ENCODE results near the gene PKNOX2. TPM values are rescaled to one million over a fixed set of nuclear protein-coding genes. Genes with fewer than 3 reads are reported as not detected.

The PKNOX2 gene
- total RNA-seq, 3 donors from 2014 or later (not counting 1 experiment from before 2014, with no cell fraction given): not detected

- peaks cover 0 to 10% of the 10 kb centered on the region in 2 donors for H3K4me1 Mint-ChIP-seq
- H3K27me3 Mint-ChIP-seq (ENCODE audit: low read depth in 2 of 2): peaks cover 43 to 74% of the 10 kb centered on the region in 2 donors
- no peak overlapping the region for H3K4me3 Mint-ChIP-seq
- ATAC-seq: no peak
- no peaks in the 10 kb centered on the region for H3K9me3 ChIP-seq (ENCODE audit: control insufficient read depth, insufficient read depth, low read length)
- no peak for TF ChIP-seq CTCF (IDR thresholded peaks at IDR 0.05)
- intact Hi-C loops (cut with micrococcal nuclease): no loop called here
- H3K36me3 ChIP-seq (ENCODE audit: control insufficient read depth, insufficient read depth, low read length): no peaks in the 10 kb centered on the region
- H3K9me3 Mint-ChIP-seq: no peaks in the 10 kb centered on the region
- H3K27me3 ChIP-seq (ENCODE audit: control insufficient read depth, insufficient read depth, low read length): peaks cover 4% of the 10 kb centered on the region
- no peaks in the 10 kb centered on the region for H3K4me1 ChIP-seq (ENCODE audit: control insufficient read depth, insufficient read depth, low read length)
- H3K4me3 ChIP-seq (ENCODE audit: low read length): no peak overlapping the region
- no peak overlapping the region for H3K27ac Mint-ChIP-seq
- WGBS (ENCODE audit: insufficient coverage): 38% methylated on average over 14 of the region's 15 CpGs
- no peaks in the 10 kb centered on the region for H3K36me3 Mint-ChIP-seq
- DNase-seq: no peak
- H3K27ac ChIP-seq (ENCODE audit: low read length): no peak overlapping the region
Measured at GRCh38 chr11:125175896-125176575, 11.5 kb downstream of the PKNOX2 start.

GRCh38 chr11:125176866-125177265 is 12.3 kb downstream of the PKNOX2 start:
- no peaks in the 10 kb centered on the region for H3K36me3 ChIP-seq (ENCODE audit: control insufficient read depth, insufficient read depth, low read length)
- no peaks in the 10 kb centered on the region for H3K4me1 ChIP-seq (ENCODE audit: control insufficient read depth, insufficient read depth, low read length)
- DNase-seq (no peak), ATAC-seq (no peak)
- Mint-ChIP-seq H3K36me3 (no peaks in the 10 kb centered on the region), H3K4me1 (peaks cover 0 to 1% of the 10 kb centered on the region in 2 donors), H3K27ac (no peak overlapping the region), H3K27me3 (ENCODE audit: low read depth in 2 of 2) (peaks cover 41 to 69% of the 10 kb centered on the region in 2 donors), H3K9me3 (no peaks in the 10 kb centered on the region), H3K4me3 (no peak overlapping the region)
- H3K9me3 ChIP-seq (ENCODE audit: control insufficient read depth, insufficient read depth, low read length): no peaks in the 10 kb centered on the region
- no peak overlapping the region for H3K4me3 ChIP-seq (ENCODE audit: low read length)
- H3K27ac ChIP-seq (ENCODE audit: low read length): no peak overlapping the region
- 48% methylated on average over 5 of the region's 5 CpGs for WGBS (ENCODE audit: insufficient coverage)
- H3K27me3 ChIP-seq (ENCODE audit: control insufficient read depth, insufficient read depth, low read length): no peaks in the 10 kb centered on the region
- intact Hi-C loops (cut with micrococcal nuclease): no loop called here
- no peak for TF ChIP-seq CTCF (IDR thresholded peaks at IDR 0.05)

GRCh38 chr11:125177543-125177942 is 13.0 kb downstream of the PKNOX2 start:
- no peak overlapping the region for H3K27ac ChIP-seq (ENCODE audit: low read length)
- no peaks in the 10 kb centered on the region for H3K4me1 ChIP-seq (ENCODE audit: control insufficient read depth, insufficient read depth, low read length)
- no peaks in the 10 kb centered on the region for H3K9me3 ChIP-seq (ENCODE audit: control insufficient read depth, insufficient read depth, low read length)
- no peaks in the 10 kb centered on the region for H3K27me3 ChIP-seq (ENCODE audit: control insufficient read depth, insufficient read depth, low read length)
- Mint-ChIP-seq H3K36me3 (no peaks in the 10 kb centered on the region), H3K4me3 (no peak overlapping the region), H3K4me1 (no peaks in the 10 kb centered on the region), H3K27ac (no peak overlapping the region), H3K9me3 (no peaks in the 10 kb centered on the region), H3K27me3 (ENCODE audit: low read depth in 2 of 2) (peaks cover 40 to 65% of the 10 kb centered on the region in 2 donors)
- no peak for ATAC-seq
- no peak for TF ChIP-seq CTCF (IDR thresholded peaks at IDR 0.05)
- no peaks in the 10 kb centered on the region for H3K36me3 ChIP-seq (ENCODE audit: control insufficient read depth, insufficient read depth, low read length)
- 97% methylated on average over 3 of the region's 3 CpGs for WGBS (ENCODE audit: insufficient coverage)
- H3K4me3 ChIP-seq (ENCODE audit: low read length): no peak overlapping the region
- no peak for DNase-seq
- intact Hi-C loops (cut with micrococcal nuclease): no loop called here

GRCh38 chr11:125179346-125179745 is 14.8 kb downstream of the PKNOX2 start:
- Histone ChIP-seq H3K9me3 (ENCODE audit: control insufficient read depth, insufficient read depth, low read length) (no peaks in the 10 kb centered on the region), H3K4me3 (ENCODE audit: low read length) (no peak overlapping the region), H3K27ac (ENCODE audit: low read length) (no peak overlapping the region), H3K36me3 (ENCODE audit: control insufficient read depth, insufficient read depth, low read length) (no peaks in the 10 kb centered on the region), H3K4me1 (ENCODE audit: control insufficient read depth, insufficient read depth, low read length) (no peaks in the 10 kb centered on the region), H3K27me3 (ENCODE audit: control insufficient read depth, insufficient read depth, low read length) (no peaks in the 10 kb centered on the region)
- no peak for TF ChIP-seq CTCF (IDR thresholded peaks at IDR 0.05)
- 83% methylated on average over 9 of the region's 9 CpGs for WGBS (ENCODE audit: insufficient coverage)
- intact Hi-C loops (cut with micrococcal nuclease): no loop called here
- H3K36me3 Mint-ChIP-seq: no peaks in the 10 kb centered on the region
- no peaks in the 10 kb centered on the region for H3K4me1 Mint-ChIP-seq
- H3K27me3 Mint-ChIP-seq (ENCODE audit: low read depth in 2 of 2): peaks cover 39 to 65% of the 10 kb centered on the region in 2 donors
- H3K9me3 Mint-ChIP-seq: no peaks in the 10 kb centered on the region
- no peak overlapping the region for H3K27ac Mint-ChIP-seq
- DNase-seq (no peak), ATAC-seq (no peak)
- H3K4me3 Mint-ChIP-seq: no peak overlapping the region

All from natural killer cell (primary cell).